ENCODE data around the gene DSCAML1. TPM values are rescaled to one million over a fixed set of nuclear protein-coding genes. Genes with fewer than 3 reads are reported as not detected.
A peak's percentile ranks its signal among the peaks of the same experiment; 100 is the strongest.

The DSCAML1 gene
- total RNA-seq, 1 experiment from 2014 or later = 0.03 TPM

DNA sequence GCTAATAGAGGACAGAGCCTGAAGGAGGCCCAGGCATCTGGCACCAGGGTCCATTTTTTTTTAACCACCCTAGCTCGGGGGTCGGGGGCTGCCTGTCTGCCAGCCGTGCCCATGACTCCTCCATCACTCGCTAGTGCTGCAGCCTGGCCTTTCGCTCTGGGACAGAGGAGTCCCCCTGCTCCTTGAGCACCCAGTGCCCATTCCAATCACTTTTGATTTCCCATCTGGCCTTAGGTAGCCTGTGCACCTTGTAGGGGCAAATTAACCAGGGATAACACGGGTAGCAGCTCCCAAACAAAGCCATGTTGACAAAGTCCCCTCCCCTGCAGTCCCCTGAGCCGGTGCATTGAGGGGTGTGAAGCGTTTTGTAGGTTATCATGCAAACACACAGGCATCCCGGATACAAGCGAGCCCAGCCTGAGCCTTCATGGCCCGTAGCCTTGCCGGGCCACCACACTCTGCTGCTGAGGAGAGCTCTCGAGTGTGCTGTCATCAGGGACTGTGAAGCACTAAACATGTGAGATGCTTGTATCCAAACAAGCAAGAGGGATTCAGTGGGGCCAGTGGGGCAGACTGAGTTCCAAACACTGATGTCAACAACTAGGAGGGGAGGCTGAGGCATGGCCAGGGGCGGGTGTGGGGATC is 208.7 kb downstream of the DSCAML1 start:
- Histone ChIP-seq H3K4me3 (no peak overlapping the region), H3K9me3 (replicated peaks) (no peaks in the 10 kb centered on the region), H3K4me1 (replicated peaks) (peaks cover 12% of the 10 kb centered on the region), H3K27me3 (replicated peaks) (no peaks in the 10 kb centered on the region), H3K36me3 (no peaks in the 10 kb centered on the region), H3K27ac (no peak overlapping the region)
- DNase-seq (ENCODE audit: low read depth in 1 of 2, low spot score in 2 of 2) = no peak

DNA sequence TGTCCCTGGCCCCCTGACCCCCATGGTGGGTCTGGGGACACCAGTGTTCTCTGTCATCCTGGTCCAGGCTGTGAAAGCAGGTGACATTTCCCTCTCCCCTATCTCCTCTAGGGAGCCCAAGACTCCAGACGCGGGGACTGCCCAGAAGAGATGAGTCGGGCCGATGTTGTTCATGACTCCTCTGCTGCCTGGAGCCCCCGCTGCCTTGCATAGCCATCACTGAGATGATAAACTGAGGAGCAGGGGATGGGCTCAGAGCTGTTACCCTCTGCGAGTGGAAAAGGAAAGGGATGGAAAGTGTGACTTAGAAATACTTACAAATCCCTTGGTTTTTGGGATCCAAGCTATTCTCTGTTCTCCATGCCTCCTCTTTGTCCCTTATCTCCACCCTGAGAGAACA is 209.6 kb downstream of the DSCAML1 start:
- DNase-seq (ENCODE audit: low read depth in 1 of 2, low spot score in 2 of 2) = no peak
- H3K36me3 ChIP-seq = no peaks in the 10 kb centered on the region
- H3K27me3 ChIP-seq (replicated peaks) = no peaks in the 10 kb centered on the region
- H3K4me1 ChIP-seq (replicated peaks) = peaks cover 12% of the 10 kb centered on the region
- no peaks in the 10 kb centered on the region for H3K9me3 ChIP-seq (replicated peaks)
- H3K4me3 ChIP-seq = no peak overlapping the region
- H3K27ac ChIP-seq = no peak overlapping the region

DNA sequence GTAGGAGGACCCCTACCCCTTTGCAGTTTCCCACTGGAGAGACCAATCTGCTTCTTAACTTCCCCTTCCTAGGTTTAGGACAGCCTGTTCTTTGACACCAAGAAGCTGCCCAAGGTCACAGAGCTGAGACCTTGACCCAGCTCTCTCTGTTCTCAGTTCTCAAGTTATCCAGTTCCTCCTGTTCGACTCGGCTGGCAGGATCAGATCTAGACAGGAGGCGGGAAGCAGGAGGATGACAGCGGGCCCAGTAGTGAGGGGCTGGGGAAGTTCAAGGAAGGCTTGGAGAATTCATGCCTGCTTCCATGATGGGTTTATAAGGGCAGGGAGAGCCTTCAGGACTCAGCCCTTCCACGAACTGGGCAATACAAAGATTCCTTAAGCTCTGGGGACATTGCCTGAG is 210.6 kb downstream of the DSCAML1 start:
- no peaks in the 10 kb centered on the region for H3K27me3 ChIP-seq (replicated peaks)
- no peak for DNase-seq (ENCODE audit: low read depth in 1 of 2, low spot score in 2 of 2)
- no peak overlapping the region for H3K4me3 ChIP-seq
- H3K9me3 ChIP-seq (replicated peaks) = no peaks in the 10 kb centered on the region
- peaks cover 12% of the 10 kb centered on the region for H3K4me1 ChIP-seq (replicated peaks)
- H3K36me3 ChIP-seq = no peaks in the 10 kb centered on the region
- H3K27ac ChIP-seq = no peak overlapping the region

DNA sequence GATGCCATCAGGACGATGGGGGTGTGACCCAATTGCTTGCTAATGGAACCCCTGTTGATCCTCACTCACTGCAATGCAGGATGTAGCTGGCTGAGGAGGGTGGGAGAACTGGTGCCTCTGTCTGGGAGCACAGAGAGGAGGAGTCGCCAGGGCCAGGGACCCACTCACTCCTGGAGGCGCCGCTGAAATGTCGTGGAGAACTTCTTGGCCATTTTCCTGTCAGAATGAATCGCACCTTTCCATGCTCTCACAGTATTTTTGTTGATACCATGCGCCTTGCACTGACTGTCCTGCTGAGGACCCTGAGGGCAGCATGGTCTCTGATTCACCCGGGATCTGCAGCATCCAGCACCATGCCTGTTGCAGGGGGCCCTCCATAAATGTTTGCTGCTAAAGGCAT is 211.4 kb downstream of the DSCAML1 start:
- Histone ChIP-seq H3K9me3 (replicated peaks) (no peaks in the 10 kb centered on the region), H3K4me1 (replicated peaks) (peaks cover 12% of the 10 kb centered on the region), H3K4me3 (no peak overlapping the region), H3K36me3 (no peaks in the 10 kb centered on the region), H3K27ac (no peak overlapping the region), H3K27me3 (replicated peaks) (no peaks in the 10 kb centered on the region)
- no peak for DNase-seq (ENCODE audit: low read depth in 1 of 2, low spot score in 2 of 2)

DNA sequence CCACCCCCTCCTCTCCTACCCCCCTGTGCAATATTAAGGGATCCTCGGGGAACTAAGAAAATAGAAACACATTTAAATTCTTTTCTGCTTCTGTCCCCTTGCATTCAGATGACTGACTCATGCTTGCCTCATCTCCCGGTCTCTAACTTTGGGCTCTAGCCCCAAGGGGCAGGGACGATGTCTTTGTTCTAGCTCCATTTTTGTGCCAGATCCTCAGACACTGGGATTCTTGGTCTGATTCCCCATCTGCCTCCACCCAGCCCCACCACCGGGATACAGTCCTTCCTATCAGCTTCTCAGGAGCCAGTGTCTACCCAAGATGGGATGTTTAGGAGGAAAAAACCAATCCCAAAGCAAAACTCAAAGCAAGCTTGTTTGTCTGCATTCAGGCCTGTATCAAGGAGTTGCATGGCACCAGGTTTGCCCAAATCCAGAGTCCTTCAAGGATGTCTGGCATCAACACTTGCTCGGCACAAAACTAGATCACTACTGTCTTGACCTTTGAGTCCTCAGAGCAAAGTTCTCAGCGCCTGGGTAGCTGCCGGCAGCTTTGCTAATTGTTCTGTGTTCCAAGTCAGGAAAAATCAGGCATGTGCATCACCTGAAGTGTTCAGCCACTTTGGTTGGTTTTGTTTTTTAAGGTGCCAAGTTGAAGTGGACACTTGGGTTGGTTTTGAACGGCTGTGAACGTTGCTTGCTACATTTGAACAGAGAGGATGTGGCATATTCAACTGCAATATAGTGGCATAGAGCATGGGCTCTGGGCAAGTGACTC is 212.8 kb downstream of the DSCAML1 start:
- H3K27ac ChIP-seq = no peak overlapping the region
- DNase-seq (ENCODE audit: low read depth in 1 of 2, low spot score in 2 of 2) = peak; percentile 20 to 47
- H3K9me3 ChIP-seq (replicated peaks) = no peaks in the 10 kb centered on the region
- H3K36me3 ChIP-seq = no peaks in the 10 kb centered on the region
- H3K27me3 ChIP-seq (replicated peaks) = no peaks in the 10 kb centered on the region
- no peak overlapping the region for H3K4me3 ChIP-seq
- peaks cover 12% of the 10 kb centered on the region for H3K4me1 ChIP-seq (replicated peaks)

DNA sequence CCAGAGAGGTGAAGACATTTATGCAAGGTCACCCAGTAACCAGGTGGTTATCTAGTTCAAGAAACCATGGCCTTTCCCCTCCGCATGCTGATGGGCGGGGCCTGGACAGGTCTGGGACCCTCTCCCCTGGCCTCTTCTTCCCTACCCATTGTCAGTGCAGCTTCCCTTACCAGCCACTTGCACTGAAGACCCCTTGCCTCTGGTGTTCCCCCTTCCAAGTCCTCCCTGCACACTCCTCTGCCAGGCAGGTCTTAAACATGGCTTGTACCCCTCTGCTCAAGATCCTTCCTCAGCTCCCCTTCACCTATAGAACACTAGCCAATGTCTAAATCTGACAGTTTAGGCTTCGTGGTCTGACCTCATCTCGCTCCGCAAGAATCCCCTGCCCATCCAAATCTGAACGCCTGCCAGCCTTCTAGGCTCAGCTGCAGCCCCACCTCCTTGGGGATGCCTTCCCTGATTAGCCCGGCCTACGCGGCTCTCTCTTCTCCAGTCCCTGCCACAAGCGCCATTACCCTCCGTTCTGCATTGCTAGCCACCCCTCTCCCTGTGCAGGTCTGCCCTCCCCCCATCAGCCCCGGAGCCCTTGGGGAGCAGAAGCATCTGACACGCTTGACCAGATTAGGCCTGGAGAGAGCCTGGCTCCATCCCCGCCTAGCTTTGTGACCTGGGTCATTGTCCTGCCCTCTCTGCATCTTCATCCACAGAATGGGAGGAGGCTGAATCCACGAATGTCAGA is 213.8 kb downstream of the DSCAML1 start:
- DNase-seq (ENCODE audit: low read depth in 1 of 2, low spot score in 2 of 2) = no peak
- Histone ChIP-seq H3K27ac (no peak overlapping the region), H3K4me3 (no peak overlapping the region), H3K4me1 (replicated peaks) (peaks cover 12% of the 10 kb centered on the region), H3K9me3 (replicated peaks) (no peaks in the 10 kb centered on the region), H3K27me3 (replicated peaks) (no peaks in the 10 kb centered on the region), H3K36me3 (no peaks in the 10 kb centered on the region)

DNA sequence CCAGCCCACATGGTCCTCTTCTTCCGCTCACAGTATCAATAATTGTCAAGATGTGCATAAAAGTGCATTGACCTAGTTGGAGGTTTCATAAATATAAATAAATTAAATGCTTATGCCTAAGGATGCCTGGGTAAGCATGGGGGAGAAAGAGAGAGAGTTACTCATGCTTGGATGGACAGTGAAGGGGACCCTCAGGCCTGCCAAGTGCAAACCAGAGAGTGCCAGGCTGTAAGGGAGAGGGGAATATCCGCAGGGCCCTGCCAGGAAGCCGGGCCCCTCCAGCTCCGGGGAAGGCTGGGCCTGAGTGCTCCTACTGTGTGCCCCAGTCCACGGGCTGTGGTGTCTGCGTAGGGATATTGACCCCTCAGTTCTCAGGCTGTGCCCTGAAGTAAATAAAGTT is 214.6 kb downstream of the DSCAML1 start:
- no peak for DNase-seq (ENCODE audit: low read depth in 1 of 2, low spot score in 2 of 2)
- H3K4me1 ChIP-seq (replicated peaks) = peaks cover 12% of the 10 kb centered on the region
- H3K36me3 ChIP-seq = no peaks in the 10 kb centered on the region
- H3K27me3 ChIP-seq (replicated peaks) = no peaks in the 10 kb centered on the region
- no peak overlapping the region for H3K4me3 ChIP-seq
- no peaks in the 10 kb centered on the region for H3K9me3 ChIP-seq (replicated peaks)
- H3K27ac ChIP-seq = no peak overlapping the region

DNA sequence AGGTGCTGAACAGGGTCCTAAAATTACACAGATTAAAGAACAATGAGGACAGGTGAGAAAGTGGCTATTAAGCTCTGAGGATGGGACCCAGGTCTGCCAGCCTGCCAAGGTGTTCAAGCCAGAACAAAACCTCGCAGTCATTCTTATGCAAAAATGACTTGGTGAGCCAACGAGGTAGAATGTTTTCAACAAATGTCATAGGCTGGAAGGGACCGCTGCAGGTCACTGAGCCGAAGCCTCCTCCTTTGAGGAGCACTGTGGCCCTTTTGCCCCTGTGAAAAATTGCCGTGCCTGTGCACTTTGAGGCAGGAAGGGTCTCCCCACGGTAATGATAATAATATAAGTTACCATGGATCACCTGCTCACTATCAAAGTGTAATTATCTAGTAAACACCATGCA is 216.2 kb downstream of the DSCAML1 start:
- Histone ChIP-seq H3K27me3 (replicated peaks) (no peaks in the 10 kb centered on the region), H3K9me3 (replicated peaks) (no peaks in the 10 kb centered on the region), H3K4me3 (no peak overlapping the region), H3K27ac (no peak overlapping the region), H3K36me3 (no peaks in the 10 kb centered on the region), H3K4me1 (replicated peaks) (peaks cover 12% of the 10 kb centered on the region)
- no peak for DNase-seq (ENCODE audit: low read depth in 1 of 2, low spot score in 2 of 2)

DNA sequence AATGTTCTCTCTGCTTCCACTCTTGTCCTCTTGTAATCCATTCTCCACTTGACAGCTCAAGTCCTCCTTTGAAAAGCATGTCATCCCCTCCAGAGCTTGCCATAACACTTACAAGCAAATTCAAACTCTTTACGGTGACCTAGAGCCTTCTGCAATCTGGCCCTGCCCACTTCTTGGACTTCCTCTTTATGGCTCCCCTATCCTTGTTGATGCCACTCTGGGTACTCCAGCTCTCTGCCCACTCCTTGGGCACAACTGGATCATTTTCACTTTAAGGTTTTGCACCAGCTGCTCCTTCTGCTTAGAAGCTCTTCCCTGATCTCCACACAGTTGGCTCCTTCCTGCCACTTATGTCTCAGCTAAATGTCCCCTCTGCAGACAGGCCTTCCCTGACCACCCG is 217.9 kb downstream of the DSCAML1 start:
- no peak overlapping the region for H3K4me3 ChIP-seq
- H3K27ac ChIP-seq = no peak overlapping the region
- no peaks in the 10 kb centered on the region for H3K36me3 ChIP-seq
- no peaks in the 10 kb centered on the region for H3K27me3 ChIP-seq (replicated peaks)
- peaks cover 8% of the 10 kb centered on the region for H3K4me1 ChIP-seq (replicated peaks)
- no peaks in the 10 kb centered on the region for H3K9me3 ChIP-seq (replicated peaks)
- DNase-seq (ENCODE audit: low read depth in 1 of 2, low spot score in 2 of 2) = no peak

DNA sequence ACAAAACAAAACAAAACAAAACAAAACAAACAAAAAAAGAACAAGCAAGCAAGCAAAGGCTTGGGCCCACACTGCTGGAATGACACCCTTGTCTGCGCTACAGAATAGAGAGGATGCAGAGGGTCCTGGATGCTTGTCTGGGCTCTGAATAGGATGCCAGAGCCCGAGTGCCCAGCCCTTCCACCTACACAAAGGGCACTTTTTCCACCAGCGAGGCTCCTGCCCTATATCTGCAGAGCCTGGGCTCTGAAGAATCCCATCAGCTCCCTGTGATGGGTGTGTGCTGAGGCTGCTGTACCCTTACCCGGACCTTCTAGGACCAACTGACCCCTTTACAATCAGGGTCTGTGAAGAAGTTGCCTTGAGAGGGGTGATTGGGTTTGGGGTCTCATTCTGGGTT is 221.2 kb downstream of the DSCAML1 start:
- Histone ChIP-seq H3K36me3 (no peaks in the 10 kb centered on the region), H3K27ac (no peak overlapping the region), H3K4me3 (no peak overlapping the region), H3K4me1 (replicated peaks) (no peaks in the 10 kb centered on the region), H3K27me3 (replicated peaks) (no peaks in the 10 kb centered on the region), H3K9me3 (replicated peaks) (no peaks in the 10 kb centered on the region)
- no peak for DNase-seq (ENCODE audit: low read depth in 1 of 2, low spot score in 2 of 2)

DNA sequence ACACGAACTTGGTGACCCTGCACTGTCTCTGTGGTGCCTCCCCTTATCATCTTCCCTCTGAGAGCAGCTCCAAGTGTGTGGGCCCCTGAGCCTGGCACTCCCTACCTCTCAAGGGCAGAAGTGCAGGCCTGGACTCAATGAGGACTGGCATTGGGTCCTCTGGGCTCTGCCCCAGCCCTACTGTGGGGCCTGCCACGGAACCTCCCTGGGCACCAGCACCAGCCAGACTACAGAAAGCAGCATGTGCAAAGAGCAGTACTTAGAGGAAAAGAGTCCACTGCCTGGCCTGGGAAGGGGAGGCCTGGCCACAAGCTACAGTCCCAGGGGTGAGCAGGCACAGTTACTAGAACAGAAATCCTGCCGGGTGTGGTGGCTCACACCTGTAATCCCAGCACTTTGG is 222.5 kb downstream of the DSCAML1 start:
- no peak overlapping the region for H3K27ac ChIP-seq
- no peaks in the 10 kb centered on the region for H3K27me3 ChIP-seq (replicated peaks)
- no peak for DNase-seq (ENCODE audit: low read depth in 1 of 2, low spot score in 2 of 2)
- no peaks in the 10 kb centered on the region for H3K4me1 ChIP-seq (replicated peaks)
- no peaks in the 10 kb centered on the region for H3K9me3 ChIP-seq (replicated peaks)
- no peaks in the 10 kb centered on the region for H3K36me3 ChIP-seq
- no peak overlapping the region for H3K4me3 ChIP-seq

DNA sequence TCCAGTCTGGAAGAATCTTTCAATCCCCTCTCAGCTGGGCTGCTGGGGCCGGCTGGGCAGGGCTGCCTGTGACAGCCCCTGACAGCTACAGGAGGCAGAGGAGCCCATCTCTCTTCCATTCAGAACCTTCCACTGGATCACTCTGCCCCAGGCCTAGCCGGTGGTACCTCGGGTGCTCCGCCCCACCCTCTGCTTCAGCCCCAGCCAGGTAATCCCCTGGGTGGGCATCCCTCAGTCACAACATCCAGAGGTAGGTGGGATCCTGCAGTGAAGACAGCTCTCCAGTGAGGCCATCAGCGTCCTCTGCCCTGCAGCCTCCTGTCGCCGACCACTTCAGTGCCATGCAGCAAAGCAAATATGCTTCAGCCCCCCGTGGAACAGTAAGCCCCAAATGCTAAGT is 223.7 kb downstream of the DSCAML1 start:
- Histone ChIP-seq H3K4me3 (no peak overlapping the region), H3K36me3 (no peaks in the 10 kb centered on the region), H3K4me1 (replicated peaks) (no peaks in the 10 kb centered on the region), H3K27me3 (replicated peaks) (no peaks in the 10 kb centered on the region), H3K27ac (no peak overlapping the region), H3K9me3 (replicated peaks) (no peaks in the 10 kb centered on the region)
- no peak for DNase-seq (ENCODE audit: low read depth in 1 of 2, low spot score in 2 of 2)

DNA sequence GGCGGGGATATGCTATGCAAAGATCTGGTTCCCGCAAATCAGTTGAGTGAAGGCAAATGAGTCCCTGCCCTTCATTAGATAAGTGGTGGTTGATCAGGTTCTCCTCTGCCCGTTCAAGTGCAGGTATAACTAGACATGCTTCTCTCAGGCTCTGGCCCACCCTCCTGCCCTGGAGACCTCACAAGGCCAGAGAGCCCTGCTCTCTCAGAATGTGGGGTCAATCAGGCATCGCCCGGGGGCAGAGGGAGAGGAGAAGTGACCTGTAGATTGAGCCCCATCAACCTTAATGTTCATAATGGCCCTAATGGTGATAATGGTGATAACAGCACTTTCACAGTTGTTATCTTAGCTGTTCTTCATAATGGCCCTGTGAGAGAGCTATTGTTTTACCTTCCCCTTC is 224.3 kb downstream of the DSCAML1 start:
- DNase-seq (ENCODE audit: low read depth in 1 of 2, low spot score in 2 of 2) = no peak
- no peaks in the 10 kb centered on the region for H3K27me3 ChIP-seq (replicated peaks)
- H3K27ac ChIP-seq = no peak overlapping the region
- H3K4me1 ChIP-seq (replicated peaks) = no peaks in the 10 kb centered on the region
- H3K36me3 ChIP-seq = no peaks in the 10 kb centered on the region
- no peaks in the 10 kb centered on the region for H3K9me3 ChIP-seq (replicated peaks)
- no peak overlapping the region for H3K4me3 ChIP-seq

DNA sequence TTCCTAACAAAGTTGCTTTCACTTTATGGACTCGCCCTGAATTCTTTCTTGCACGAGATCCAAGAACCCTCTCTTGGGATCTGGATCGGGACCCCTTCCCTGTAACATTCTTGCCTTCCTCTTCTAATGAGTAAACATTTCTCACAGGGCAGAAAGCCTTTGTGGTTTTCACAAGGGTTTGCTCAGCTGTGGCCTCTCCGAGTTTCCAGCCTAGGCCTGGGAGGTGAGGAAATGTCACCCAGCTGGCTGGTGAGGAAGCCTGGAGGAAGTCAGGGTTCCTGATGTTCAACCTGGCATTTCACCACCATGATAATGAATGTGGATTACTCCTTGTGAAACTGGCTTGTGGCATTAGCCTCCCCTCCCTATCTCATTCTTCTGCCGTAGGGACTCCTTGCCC is 224.9 kb downstream of the DSCAML1 start:
- DNase-seq (ENCODE audit: low read depth in 1 of 2, low spot score in 2 of 2) = no peak

More for the DNA sequence above, 224.9 kb downstream of the DSCAML1 start:
- no peaks in the 10 kb centered on the region for H3K27me3 ChIP-seq (replicated peaks)
- H3K4me3 ChIP-seq = no peak overlapping the region
- no peaks in the 10 kb centered on the region for H3K9me3 ChIP-seq (replicated peaks)
- no peaks in the 10 kb centered on the region for H3K4me1 ChIP-seq (replicated peaks)
- no peaks in the 10 kb centered on the region for H3K36me3 ChIP-seq
- no peak overlapping the region for H3K27ac ChIP-seq
